ENCODE results near the gene CNTNAP2.

- TF ChIP-seq, protein P1, sequence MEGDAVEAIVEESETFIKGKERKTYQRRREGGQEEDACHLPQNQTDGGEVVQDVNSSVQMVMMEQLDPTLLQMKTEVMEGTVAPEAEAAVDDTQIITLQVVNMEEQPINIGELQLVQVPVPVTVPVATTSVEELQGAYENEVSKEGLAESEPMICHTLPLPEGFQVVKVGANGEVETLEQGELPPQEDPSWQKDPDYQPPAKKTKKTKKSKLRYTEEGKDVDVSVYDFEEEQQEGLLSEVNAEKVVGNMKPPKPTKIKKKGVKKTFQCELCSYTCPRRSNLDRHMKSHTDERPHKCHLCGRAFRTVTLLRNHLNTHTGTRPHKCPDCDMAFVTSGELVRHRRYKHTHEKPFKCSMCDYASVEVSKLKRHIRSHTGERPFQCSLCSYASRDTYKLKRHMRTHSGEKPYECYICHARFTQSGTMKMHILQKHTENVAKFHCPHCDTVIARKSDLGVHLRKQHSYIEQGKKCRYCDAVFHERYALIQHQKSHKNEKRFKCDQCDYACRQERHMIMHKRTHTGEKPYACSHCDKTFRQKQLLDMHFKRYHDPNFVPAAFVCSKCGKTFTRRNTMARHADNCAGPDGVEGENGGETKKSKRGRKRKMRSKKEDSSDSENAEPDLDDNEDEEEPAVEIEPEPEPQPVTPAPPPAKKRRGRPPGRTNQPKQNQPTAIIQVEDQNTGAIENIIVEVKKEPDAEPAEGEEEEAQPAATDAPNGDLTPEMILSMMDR (IDR thresholded peaks at IDR 0.05) = no peak
- TF ChIP-seq POLR2A (IDR thresholded peaks at IDR 0.05) = no peak
Measured at GRCh38 chr7:147492606-147493005, 1376.0 kb downstream of the CNTNAP2 start.

Measured in testis (tissue), 2 donors.